ENCODE data around the gene ZNF534.
A peak's percentile ranks its signal among the peaks of the same experiment; 100 is the strongest.
"Not testable (repeated sequence)": the region's sequence is repeated elsewhere in the genome, so short reads cannot be mapped to it uniquely, and the experiment has no call there.

The ZNF534 gene

GRCh38 chr19:52485561-52486240 lies 56.8 kb downstream of the ZNF534 start:
- H3K27ac ChIP-seq; H3K9ac ChIP-seq; H3K79me2 ChIP-seq; H3K9me3 ChIP-seq (ENCODE audit: control insufficient read depth, low read length); H3K4me3 ChIP-seq (ENCODE audit: low read depth, low read length); H3K27me3 ChIP-seq (ENCODE audit: control insufficient read depth, insufficient read depth, low read length); H3K4me1 ChIP-seq; H2AFZ ChIP-seq; H3K4me2 ChIP-seq (ENCODE audit: low read length); H3K36me3 ChIP-seq (ENCODE audit: control insufficient read depth, insufficient read depth, low read length): not testable (repeated sequence)

- Histone ChIP-seq H3K36me3 (ENCODE audit: control insufficient read depth, insufficient read depth, low read length) (no peaks in the 10 kb centered on the region), H3K4me1 (no peaks in the 10 kb centered on the region), H3K4me2 (ENCODE audit: low read length) (peak overlapping the region; percentile 48), H3K27ac (no peak overlapping the region), H3K4me3 (ENCODE audit: low read depth, low read length) (no peak overlapping the region), H3K27me3 (ENCODE audit: control insufficient read depth, insufficient read depth, low read length) (no peaks in the 10 kb centered on the region), H3K9ac (no peak overlapping the region), H2AFZ (no peak overlapping the region), H3K9me3 (ENCODE audit: control insufficient read depth, low read length) (no peaks in the 10 kb centered on the region), H3K79me2 (no peaks in the 10 kb centered on the region)
- no peak for TF ChIP-seq CTCF (IDR thresholded peaks at IDR 0.05)
These were observed 63.4 kb downstream of the ZNF534 start for GRCh38 chr19:52492201-52492993.

- no peak overlapping the region for H3K27ac ChIP-seq
- H3K27me3 ChIP-seq (ENCODE audit: control insufficient read depth, insufficient read depth, low read length) = no peaks in the 10 kb centered on the region
- no peak overlapping the region for H2AFZ ChIP-seq
- no peaks in the 10 kb centered on the region for H3K79me2 ChIP-seq
- no peaks in the 10 kb centered on the region for H3K9me3 ChIP-seq (ENCODE audit: control insufficient read depth, low read length)
- no peaks in the 10 kb centered on the region for H3K4me1 ChIP-seq
- H3K36me3 ChIP-seq (ENCODE audit: control insufficient read depth, insufficient read depth, low read length) = no peaks in the 10 kb centered on the region
- peak overlapping the region; percentile 48 for H3K4me2 ChIP-seq (ENCODE audit: low read length)
- no peak overlapping the region for H3K9ac ChIP-seq
- no peak for TF ChIP-seq CTCF (IDR thresholded peaks at IDR 0.05)
- H3K4me3 ChIP-seq (ENCODE audit: low read depth, low read length) = no peak overlapping the region
These were observed 64.1 kb downstream of the ZNF534 start for GRCh38 chr19:52492994-52493470.

- no peaks in the 10 kb centered on the region for H3K79me2 ChIP-seq
- no peak overlapping the region for H3K27ac ChIP-seq
- H3K4me1 ChIP-seq = no peaks in the 10 kb centered on the region
- no peak for TF ChIP-seq CTCF (IDR thresholded peaks at IDR 0.05)
- H3K27me3 ChIP-seq (ENCODE audit: control insufficient read depth, insufficient read depth, low read length) = no peaks in the 10 kb centered on the region
- H3K36me3 ChIP-seq (ENCODE audit: control insufficient read depth, insufficient read depth, low read length) = no peaks in the 10 kb centered on the region
- no peak overlapping the region for H3K4me2 ChIP-seq (ENCODE audit: low read length)
- H2AFZ ChIP-seq = no peak overlapping the region
- no peaks in the 10 kb centered on the region for H3K9me3 ChIP-seq (ENCODE audit: control insufficient read depth, low read length)
- no peak overlapping the region for H3K9ac ChIP-seq
- H3K4me3 ChIP-seq (ENCODE audit: low read depth, low read length) = no peak overlapping the region
These were observed 65.6 kb downstream of the ZNF534 start for GRCh38 chr19:52494518-52494917.

- Histone ChIP-seq H3K27me3 (ENCODE audit: control insufficient read depth, insufficient read depth, low read length) (no peaks in the 10 kb centered on the region), H3K4me1 (no peaks in the 10 kb centered on the region), H2AFZ (no peak overlapping the region), H3K27ac (no peak overlapping the region), H3K9ac (no peak overlapping the region), H3K79me2 (no peaks in the 10 kb centered on the region), H3K9me3 (ENCODE audit: control insufficient read depth, low read length) (no peaks in the 10 kb centered on the region), H3K4me2 (ENCODE audit: low read length) (no peak overlapping the region), H3K36me3 (ENCODE audit: control insufficient read depth, insufficient read depth, low read length) (no peaks in the 10 kb centered on the region), H3K4me3 (ENCODE audit: low read depth, low read length) (no peak overlapping the region)
- TF ChIP-seq CTCF (IDR thresholded peaks at IDR 0.05) = no peak
These were observed 69.6 kb downstream of the ZNF534 start for GRCh38 chr19:52498571-52498970.

GRCh38 chr19:52500474-52500873 lies 71.5 kb downstream of the ZNF534 start:
- H3K27me3 ChIP-seq (ENCODE audit: control insufficient read depth, insufficient read depth, low read length); H3K27ac ChIP-seq; H3K4me1 ChIP-seq; H3K4me3 ChIP-seq (ENCODE audit: low read depth, low read length); H3K36me3 ChIP-seq (ENCODE audit: control insufficient read depth, insufficient read depth, low read length); H3K4me2 ChIP-seq (ENCODE audit: low read length); H3K9ac ChIP-seq; H3K79me2 ChIP-seq; H2AFZ ChIP-seq; H3K9me3 ChIP-seq (ENCODE audit: control insufficient read depth, low read length): not testable (repeated sequence)

- H2AFZ ChIP-seq; H3K79me2 ChIP-seq; H3K4me3 ChIP-seq (ENCODE audit: low read depth, low read length); H3K4me1 ChIP-seq; H3K4me2 ChIP-seq (ENCODE audit: low read length); H3K36me3 ChIP-seq (ENCODE audit: control insufficient read depth, insufficient read depth, low read length); H3K27me3 ChIP-seq (ENCODE audit: control insufficient read depth, insufficient read depth, low read length); H3K27ac ChIP-seq; H3K9me3 ChIP-seq (ENCODE audit: control insufficient read depth, low read length); H3K9ac ChIP-seq: not testable (repeated sequence)
These were observed 72.0 kb downstream of the ZNF534 start for GRCh38 chr19:52500991-52501390.
